DMS53 treated with DMSO at 0.1 percent for 48 hours (cell line): Measurements from ENCODE around the gene CDH23.

Source experiments
- DNase-seq: peaks from one replicate; lab custom pipeline; 2025; ENCODE audit not compliant: unreplicated experiment; lab: John Stamatoyannopoulos, UW

The CDH23 gene

DNA sequence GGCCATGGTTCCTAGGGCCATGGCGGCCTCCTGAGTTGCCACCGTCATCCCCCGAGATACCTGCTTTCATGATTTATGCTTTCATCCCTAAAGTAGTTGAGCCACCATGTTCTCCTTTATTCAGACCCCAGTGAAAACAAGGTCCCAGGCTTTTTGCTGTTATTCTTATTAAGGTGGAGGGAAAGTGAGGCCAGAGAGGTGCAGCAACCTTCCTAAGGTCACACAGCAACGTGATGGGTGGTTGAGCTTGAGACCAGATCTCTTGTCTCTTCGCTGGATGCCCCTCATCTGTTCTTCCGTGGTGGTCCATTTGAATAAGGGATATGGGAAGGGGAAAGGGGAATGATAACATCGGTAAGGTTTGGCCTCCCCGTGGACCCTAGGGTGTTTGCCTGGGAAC is 180.6 kb downstream of the CDH23 start:
- DNase-seq = no peak

DNA sequence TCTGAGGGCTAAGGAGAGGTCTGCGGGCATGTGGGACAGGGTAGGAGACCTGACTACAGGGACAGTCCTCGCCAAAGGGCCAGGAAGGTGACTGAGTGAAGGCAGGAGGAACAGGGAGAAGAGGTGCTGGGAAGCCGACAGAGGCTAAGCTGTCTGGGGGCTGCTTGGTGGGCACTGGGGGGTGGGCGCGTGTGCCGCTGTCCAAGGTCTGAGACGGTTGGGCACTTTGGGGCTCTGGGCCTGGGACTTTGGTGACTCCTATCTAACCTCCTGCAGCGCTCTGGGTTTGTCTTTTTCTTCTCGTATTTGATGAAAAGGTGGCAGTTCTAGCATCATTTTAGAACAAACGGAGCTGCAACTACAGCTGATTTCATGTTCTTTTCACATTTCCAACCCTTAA is 181.3 kb downstream of the CDH23 start:
- DNase-seq = no peak

DNA sequence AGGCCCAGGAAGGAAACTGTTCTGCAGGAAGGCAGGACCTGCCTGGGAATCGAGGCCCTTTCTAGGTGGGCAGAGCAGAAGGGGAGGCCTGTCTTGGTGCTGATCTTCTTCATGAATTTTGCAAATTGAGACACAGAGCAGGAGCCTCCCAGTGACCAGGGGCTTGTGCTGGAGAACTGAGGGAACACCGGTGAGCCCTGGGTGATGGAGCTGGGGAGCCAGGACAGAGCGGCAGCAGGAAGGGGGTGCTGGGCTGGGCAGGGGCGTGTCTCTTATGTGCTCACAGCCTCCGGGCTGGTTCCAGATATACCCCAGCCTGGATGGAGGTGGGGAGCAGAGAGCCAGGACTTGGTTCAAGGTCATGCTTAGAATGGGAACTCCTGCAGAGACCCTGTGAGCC is 182.9 kb downstream of the CDH23 start:
- DNase-seq = no peak

DNA sequence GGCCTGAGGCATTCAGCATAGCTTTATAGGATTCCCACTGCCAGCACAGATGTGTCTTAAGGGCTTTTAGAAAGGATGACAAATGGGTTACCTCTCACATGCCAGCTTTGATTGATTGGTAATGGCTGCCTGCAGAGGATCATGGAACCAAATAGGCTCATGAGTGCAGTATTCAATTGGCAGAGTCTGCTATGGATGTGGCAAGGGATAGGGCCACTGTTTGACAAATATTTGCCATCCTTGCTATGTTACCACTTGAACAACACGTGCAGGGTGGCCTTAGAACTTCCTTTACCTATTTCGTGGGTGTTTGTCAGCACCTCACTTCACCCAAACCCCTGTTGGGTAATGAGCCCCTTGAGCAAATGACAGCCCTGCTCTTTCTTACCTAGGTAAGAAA is 183.7 kb downstream of the CDH23 start:
- DNase-seq = no peak

DNA sequence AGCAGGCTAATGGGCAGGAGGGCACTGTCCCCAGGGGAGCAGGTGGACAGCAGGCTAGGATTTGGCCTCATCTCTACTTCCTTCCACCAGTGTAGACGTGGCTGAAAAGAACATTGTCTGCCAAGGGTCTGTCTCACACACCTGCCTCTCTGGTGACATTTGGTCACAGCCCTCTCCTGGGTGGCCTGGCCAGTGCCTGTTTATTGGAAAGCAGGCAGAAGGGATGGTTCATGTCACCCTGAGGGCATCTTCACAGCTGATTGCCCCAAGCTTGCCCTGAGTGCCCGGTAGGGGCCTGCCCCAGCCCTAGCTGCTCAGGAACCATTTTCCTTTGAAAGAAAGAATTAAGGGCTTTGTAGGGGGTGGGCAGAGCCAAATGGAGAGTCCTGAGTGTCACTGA is 184.2 kb downstream of the CDH23 start:
- DNase-seq = no peak

DNA sequence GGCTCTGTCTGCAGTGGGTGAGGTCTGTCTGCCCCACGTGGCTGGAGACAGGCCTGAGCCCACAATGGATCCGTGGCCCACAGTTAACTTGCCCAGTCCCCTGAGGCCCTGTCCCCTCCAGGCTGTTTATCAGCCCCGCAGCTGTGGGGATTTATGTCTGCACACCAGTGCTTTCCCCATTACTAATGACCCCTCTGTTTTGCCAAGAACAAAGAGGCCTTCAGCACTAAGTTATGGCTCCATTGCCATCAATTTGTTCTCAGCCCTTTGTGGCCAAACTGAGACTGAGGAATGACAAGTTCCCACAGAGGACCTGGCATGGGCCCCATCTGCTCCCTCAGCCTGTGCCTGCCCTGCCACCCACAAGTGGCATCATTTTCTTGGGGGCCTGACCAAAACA is 184.7 kb downstream of the CDH23 start:
- DNase-seq = no peak

DNA sequence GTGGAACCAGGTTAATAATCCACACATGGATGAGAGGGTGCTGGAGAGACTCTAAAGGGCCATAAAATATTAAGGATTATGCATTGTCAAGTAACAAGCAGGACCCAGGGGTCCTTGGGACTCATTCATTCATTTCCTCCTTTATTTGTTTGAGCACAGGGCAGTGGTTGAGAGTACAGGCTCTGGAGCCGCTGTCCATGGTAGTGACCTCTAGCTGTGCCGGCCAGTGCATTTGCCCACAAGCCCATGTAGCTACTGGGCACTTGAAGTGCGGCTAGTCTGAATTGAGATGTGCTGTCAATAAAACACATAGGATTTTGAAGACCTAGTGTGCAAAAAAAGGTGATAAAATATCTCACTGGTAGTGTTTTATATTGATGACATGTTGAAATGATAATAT is 185.3 kb downstream of the CDH23 start:
- DNase-seq = no peak

DNA sequence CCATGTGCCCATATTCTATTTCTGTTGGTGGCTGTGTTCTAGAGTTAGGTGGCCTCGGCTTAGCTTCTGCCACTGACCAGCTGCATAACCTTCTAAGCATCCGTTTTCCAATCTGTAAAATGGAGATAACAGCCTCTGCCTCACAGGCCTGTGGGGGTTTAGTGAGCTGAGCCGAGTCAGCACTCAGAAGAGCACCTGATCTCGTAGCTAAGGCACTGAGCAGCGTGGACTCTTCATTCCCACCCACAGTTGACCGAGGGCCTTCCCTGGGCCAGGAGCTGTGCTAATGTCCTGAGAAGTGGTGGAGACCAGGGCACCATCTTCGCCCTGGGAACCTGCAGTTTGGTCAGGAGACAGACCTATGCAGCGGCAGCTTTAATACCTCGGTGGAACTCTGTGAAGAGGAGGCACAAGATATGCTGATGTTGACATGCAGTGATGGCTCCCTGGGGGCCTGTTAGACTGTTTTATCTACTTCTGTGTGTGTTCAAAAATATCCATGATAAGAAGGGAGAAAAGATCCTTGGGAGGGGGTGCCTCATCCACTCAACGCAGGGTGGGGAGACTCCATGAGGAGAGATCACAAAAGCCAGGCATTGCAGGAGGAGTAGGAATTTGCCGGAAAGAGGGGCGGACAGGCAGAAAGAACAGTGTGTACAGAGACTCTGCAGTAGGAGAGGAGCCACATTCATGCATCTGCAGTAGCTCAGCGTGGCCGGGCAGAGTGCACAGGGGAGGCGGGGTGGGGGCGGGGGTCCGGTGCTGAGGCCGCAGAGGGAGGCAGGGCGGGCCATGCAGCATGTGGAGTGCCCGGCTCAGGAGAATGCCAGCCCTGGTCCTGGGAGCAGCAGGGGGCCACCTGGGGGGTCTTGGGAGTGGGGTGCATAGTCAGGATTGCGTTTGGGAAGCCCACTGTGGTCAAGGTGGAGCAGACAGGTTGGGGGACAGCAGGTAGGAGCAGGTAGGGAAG is 186.1 kb downstream of the CDH23 start:
- DNase-seq = no peak

DNA sequence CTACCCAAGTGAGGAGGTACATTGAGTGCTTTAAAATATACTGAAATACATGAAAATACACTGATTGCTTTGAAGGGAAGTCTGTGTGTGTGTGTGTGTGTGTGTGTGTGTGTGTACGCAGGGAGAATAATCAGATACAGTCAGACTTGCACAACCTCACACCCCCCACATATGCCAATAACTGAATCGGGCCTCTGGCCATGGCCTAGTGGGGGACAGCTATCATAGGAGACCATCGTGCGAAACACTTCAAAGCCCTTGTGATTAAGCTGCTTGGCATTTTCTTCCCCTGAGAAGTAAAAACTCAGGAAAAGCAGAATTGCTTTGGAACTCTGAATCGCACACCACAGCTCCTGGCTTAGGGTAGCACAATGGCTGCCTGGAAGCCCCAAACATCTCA is 187.7 kb downstream of the CDH23 start:
- no peak for DNase-seq

DNA sequence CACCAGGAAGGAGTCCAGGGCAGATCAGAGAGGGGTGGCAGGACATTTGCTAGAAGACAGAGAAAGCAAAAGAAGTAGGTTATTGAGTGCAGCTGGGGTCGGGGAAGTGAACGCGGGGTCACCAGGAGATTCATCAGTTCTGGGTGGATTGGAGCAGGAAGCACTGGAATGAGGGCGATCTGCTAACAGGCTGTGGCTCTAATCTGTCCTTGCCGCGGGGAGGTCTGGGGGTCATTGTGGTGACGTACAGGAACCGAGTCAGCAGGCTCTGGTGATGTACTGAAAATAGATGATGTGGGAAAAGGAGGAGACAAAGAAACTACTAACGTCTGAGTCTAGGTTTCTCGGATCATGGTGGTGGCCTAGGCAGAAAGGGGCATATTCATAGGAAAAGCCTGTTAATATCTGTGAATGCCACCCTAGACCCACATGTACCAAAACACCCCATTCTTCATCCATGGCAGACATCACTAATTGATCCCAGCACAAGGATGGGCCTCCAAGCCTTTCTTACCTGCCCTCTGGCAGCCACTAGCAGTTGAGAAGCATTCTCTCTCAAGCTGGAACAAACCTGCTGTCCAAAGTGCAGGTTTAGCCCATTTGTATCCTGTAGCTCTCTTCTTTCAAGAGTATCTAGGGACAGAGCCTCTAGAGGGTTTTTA is 188.3 kb downstream of the CDH23 start:
- no peak for DNase-seq

DNA sequence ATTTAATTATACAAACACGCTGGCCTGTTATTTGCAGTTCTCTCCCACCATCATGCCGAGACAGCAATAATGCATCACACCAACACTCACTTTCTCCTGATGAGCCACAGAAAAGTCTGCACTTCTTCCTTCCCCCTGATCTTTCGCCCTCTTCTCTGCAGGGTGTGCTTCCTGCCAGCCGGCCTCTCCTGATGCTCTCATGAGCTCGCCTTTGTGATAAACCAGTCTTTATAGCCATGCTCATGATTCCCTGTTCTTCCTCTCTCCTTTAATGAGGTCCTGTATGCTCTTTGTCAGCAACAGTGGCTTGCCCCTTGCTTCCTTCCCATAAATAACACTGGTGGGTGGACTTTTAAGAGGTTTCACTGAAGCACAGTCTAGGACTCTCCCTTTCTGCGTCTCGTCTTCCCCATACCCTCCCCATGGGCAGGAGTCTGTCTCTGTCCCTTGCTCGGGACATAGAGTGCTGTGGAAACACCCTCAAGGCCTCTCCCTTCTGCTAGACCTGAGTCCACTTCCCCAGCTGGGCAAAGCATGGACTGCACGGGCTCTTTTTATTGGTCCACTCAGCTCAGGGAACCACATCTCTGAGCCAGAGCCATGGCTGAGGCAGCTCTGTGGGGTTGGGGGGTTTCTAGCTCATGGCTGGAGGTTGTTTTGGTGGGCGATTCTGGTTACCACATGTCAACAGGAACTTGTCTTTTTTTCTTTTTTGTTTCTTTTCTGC is 189.0 kb downstream of the CDH23 start:
- DNase-seq = no peak

DNA sequence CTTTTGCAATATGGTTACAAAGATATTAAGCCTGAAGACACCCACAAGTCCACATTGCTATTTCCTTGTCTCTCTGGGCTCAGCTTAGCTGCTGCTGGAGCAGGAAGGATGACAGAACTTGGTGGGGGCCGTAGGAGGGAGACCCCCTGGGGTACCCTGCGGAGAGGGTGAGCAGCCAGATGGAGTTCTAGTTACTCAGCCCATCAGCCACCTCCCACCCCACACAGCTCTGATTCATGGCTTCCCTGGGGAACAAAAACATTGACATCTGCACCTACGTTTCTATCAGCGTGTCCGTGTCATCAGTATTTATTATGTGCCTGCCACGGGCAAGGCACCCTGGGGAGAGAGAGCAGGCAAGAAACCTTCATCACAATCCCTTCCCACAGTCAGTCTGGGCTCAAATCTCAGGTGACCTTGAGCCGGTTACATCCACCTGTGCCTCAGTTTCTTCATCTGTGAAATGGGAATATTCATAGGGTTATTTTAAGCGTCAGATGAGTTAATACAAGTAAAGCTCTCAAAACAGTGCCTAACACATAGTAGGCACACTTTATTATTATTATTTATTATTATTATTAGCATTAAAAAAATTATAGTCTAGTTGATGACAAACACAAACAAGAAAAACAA is 191.3 kb downstream of the CDH23 start:
- no peak for DNase-seq

DNA sequence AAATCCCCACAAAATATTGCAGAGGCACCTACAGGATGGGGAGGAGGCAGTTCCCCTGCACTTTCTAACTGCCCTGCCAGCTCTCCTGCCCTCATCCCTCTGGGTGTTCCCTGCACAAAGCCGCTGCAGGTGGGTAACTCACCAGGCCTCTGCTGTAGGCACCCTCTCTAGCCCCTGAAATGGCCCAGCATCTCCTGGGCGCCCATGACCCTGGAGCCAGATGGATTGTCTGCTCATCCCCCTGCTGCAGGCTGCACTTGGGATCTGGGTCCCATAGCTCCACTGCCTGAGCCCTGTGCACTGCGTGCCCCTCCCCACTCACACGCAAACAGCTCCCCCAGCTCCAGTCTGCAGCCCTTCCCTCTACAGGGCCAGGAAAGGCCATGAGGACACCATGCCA is 192.0 kb downstream of the CDH23 start:
- DNase-seq = no peak

DNA sequence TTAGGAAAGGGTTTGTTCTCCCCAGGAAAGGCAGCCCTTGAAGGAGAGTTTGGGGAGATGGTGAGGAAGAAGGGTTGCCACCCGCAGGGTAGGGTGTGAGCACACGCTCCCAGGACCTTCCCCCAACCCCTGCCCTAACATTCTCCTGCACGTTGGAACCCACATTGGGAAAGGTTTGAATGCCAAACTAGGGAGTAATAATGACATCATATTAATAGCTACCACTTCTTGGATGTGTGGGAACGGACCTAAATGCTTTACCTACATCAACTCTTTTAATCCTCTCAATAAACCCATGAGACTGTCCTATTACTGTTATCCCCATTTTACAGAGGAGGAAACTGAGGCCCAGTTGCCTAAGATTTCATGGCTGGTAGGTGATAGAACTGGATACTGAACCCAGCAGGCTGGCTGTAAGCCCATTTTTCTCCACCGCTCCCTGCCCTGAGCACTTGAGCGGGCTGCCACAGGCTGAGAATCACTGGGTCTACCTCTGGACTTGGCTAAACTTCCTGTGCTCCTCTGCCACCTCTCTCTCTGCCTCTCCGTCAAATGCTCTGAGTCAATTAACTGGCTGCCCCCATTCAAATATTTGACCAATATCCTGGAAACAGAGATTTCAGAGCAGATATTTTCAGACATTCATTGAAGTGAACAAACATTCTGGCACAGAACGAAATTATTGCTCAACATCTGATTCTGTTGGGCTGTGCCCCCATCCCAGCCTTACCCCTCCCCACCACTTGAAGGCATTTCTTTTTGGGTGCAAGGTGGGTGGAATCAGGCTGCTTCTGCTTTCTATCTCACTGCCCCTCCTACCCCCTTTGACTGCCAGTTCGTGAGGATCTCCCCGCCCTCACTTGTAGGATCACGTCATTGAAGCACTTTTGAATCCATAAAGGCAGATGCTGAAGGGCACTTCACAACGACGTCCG is 193.2 kb downstream of the CDH23 start:
- no peak for DNase-seq

DNA sequence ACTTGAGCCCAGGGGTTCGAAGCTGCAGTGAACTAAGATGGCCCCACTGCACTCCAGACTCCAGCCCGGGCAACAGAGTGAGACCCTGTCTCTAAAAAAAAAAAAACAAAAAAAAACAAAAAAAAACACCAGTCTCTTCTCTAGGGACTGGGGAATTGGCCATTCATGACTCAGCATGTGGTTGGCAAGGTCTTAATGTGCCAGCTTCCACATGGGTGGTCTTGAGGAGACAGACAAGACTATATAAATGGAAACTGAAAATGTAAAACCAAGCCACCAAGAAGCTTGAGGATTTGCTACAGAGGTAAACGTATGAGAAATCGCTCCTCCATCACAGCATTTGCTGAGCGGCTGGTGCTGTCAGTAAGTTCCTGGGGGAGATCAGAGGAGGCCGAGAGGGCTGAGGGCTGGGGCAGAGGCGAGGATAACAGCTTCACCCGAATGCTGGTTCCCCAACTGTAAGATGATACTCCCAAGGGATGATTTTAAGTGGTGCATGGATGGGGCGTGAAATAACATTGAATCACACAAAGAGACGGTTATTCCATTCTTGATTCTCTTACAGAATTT is 194.1 kb downstream of the CDH23 start:
- DNase-seq = no peak

DNA sequence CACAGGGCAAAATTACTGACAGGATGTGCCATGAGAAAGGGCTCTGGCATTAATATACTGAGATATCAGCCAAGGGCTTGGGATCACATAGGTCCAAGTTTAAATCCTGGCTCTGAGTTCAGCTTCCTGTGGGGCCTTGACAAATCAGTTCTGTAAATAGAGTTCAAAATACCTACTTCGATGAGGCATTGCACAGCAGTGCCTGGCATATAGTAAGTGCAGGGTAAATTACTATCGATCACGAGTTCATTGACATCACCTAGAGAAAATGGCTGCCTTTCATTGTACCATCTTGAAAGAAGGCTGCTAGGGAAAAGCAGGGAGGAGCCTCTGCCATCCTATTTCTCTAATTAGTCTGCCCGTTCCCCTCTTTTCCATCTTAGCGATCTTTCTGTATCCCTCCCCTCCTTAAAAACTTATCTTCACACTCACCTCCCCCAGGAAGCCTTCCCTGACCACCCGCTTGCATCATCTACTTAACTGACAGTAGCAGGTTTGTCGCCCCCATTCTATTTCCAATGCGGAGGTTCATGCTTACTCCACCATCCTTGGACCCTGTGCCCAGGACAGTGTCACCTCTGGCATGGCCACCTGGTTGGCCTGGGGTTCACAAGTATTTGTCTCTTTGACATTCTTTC is 198.3 kb downstream of the CDH23 start:
- DNase-seq = no peak

DNA sequence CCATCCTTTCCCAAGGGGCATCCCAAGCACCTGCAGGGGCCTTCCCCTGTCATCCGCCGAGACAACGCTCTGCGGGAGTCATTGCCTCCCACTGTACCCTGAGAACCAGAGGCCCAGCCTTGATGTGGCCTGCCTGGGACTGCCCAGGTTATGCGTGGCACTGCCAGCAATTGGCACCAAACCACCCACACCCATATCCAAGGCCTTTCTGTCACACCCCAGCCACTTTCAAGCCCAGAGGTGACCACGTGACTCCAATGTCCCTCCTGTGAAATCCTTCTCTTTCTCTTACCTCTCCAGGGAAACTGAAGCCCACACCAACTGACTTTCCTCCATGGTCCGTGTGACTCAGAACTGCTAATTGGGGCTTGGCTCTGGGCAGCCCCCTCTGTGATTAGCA is 198.9 kb downstream of the CDH23 start:
- DNase-seq = no peak

DNA sequence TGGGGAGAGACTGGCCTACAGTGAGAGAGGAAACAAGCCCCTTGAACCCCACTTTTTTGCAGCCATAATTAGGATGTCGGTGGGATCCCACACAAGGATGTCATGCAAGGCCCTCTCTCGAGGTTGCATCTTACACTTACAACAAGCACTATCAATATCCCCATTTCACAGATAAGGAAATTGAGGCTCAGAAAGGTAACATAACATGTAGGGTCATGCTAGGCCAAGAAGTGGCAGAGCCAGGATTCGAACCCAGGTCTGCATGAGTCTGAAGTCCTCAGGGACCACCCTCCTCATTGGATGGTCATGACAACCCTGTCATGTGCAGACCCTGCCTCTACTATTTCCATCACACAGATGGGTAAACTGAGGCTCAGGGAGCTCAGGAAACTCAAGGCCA is 199.4 kb downstream of the CDH23 start:
- no peak for DNase-seq

DNA sequence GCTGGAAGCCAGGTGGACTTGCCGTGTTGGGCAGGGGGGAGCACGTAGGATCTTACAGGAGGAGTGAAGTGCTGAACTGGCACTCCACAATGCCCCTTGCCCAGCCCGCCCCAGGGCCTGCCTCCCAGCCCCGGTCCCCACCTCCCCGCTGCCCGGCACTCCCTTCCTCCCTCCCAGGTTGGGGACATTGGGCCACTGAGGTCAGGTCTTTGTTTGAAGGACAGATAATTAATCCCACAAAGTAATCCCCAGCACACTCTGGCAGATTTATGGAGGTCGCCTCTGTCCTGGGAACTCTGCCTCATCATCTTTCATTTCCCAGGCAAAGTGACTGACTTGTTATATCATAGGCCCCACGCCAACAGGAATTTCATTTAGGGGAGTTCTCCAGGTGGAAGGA is 200.0 kb downstream of the CDH23 start:
- DNase-seq = no peak
